ENCODE results near the gene TBCD. TPM values are rescaled to one million over a fixed set of nuclear protein-coding genes. Genes with fewer than 3 reads are reported as not detected.

TBCD gene
- polyA plus RNA-seq, 1 donor from 2014 or later: 67.2 TPM

GRCh38 chr17:82896071-82897000 lies 144.5 kb downstream of the TBCD start:
- Histone ChIP-seq H3K4me2 (ENCODE audit: low read length) (no peak overlapping the region), H2AFZ (ENCODE audit: low read depth, low read length) (no peak overlapping the region), H3K9me3 (ENCODE audit: low read length) (no peaks in the 10 kb centered on the region), H3K27ac (ENCODE audit: low read length) (no peak overlapping the region), H3K9me2 (ENCODE audit: insufficient read depth, low read length) (no peaks in the 10 kb centered on the region), H3F3A (ENCODE audit: insufficient read depth, low read length, poor library complexity, severe bottlenecking) (no peaks in the 10 kb centered on the region), H3K4me3 (ENCODE audit: low read length) (no peak overlapping the region), H3K27me3 (ENCODE audit: insufficient read depth, low read depth, low read length) (no peaks in the 10 kb centered on the region), H3K79me2 (replicated peaks; ENCODE audit: insufficient read depth, low read length) (no peaks in the 10 kb centered on the region), H3K36me3 (ENCODE audit: insufficient read depth, low read length) (peaks cover 6% of the 10 kb centered on the region), H3K9ac (ENCODE audit: low read length) (no peak overlapping the region), H4K20me1 (ENCODE audit: insufficient read depth) (no peaks in the 10 kb centered on the region)
- TF ChIP-seq TAF1 (IDR thresholded peaks at IDR 0.05; ENCODE audit: low read depth) (no peak), EZH2 (IDR thresholded peaks at IDR 0.05; ENCODE audit: borderline replicate concordance, insufficient read depth, low read length, poor library complexity, severe bottlenecking) (no peak), SMC3 (conservative IDR thresholded peaks at IDR 0.05; ENCODE audit: poor library complexity) (no peak), MXI1 (conservative IDR thresholded peaks at IDR 0.05; ENCODE audit: poor library complexity, severe bottlenecking) (no peak), EP300 (conservative IDR thresholded peaks at IDR 0.05; ENCODE audit: poor library complexity, severe bottlenecking) (no peak), CTCF (IDR thresholded peaks at IDR 0.05; ENCODE audit: poor library complexity, severe bottlenecking) (no peak), RAD21 (conservative IDR thresholded peaks at IDR 0.05) (no peak), POLR2AphosphoS5 (IDR thresholded peaks at IDR 0.05) (no peak)
- TF ChIP-seq, protein P1, sequence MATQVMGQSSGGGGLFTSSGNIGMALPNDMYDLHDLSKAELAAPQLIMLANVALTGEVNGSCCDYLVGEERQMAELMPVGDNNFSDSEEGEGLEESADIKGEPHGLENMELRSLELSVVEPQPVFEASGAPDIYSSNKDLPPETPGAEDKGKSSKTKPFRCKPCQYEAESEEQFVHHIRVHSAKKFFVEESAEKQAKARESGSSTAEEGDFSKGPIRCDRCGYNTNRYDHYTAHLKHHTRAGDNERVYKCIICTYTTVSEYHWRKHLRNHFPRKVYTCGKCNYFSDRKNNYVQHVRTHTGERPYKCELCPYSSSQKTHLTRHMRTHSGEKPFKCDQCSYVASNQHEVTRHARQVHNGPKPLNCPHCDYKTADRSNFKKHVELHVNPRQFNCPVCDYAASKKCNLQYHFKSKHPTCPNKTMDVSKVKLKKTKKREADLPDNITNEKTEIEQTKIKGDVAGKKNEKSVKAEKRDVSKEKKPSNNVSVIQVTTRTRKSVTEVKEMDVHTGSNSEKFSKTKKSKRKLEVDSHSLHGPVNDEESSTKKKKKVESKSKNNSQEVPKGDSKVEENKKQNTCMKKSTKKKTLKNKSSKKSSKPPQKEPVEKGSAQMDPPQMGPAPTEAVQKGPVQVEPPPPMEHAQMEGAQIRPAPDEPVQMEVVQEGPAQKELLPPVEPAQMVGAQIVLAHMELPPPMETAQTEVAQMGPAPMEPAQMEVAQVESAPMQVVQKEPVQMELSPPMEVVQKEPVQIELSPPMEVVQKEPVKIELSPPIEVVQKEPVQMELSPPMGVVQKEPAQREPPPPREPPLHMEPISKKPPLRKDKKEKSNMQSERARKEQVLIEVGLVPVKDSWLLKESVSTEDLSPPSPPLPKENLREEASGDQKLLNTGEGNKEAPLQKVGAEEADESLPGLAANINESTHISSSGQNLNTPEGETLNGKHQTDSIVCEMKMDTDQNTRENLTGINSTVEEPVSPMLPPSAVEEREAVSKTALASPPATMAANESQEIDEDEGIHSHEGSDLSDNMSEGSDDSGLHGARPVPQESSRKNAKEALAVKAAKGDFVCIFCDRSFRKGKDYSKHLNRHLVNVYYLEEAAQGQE (IDR thresholded peaks at IDR 0.05; ENCODE audit: borderline replicate concordance): no peak

DNA sequence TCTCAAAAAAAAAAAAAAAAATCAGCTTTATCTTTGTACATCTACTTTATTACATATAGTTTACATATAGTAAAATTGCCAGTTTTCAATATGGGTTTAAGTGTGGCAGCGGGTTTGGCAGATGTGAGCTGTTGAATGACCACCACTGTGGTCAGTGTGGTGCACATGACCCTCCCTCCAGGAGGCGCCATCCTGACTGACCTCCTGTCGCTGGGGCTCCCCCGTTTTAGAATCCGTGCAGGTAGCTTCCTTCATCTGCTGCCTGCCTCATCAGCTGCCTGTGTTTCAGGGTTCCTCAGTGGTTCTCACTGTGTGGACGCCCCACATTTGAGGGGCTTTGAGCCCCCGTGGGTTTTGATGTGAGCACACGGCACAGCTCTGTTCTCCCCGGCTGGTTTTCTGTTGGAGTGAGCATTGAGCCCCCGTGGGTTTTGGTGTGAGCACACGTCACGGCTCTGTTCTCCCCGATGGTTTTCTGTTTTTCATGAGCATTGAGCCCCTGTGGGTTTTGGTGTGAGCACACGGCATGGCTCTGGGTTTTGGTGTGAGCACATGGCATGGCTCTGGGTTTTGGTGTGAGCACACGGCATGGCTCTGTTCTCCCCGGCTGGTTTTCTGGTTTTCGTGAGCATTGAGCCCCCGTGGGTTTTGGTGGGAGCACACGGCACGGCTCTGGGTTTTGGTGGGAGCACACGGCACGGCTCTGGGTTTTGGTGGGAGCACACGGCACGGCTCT lies 145.8 kb downstream of the TBCD start:
- no peaks in the 10 kb centered on the region for H3K79me2 ChIP-seq (replicated peaks; ENCODE audit: insufficient read depth, low read length)
- H3K27ac ChIP-seq (ENCODE audit: low read length): no peak overlapping the region
- no peaks in the 10 kb centered on the region for H4K20me1 ChIP-seq (ENCODE audit: insufficient read depth)
- no peaks in the 10 kb centered on the region for H3K27me3 ChIP-seq (ENCODE audit: insufficient read depth, low read depth, low read length)
- no peaks in the 10 kb centered on the region for H3F3A ChIP-seq (ENCODE audit: insufficient read depth, low read length, poor library complexity, severe bottlenecking)
- H2AFZ ChIP-seq (ENCODE audit: low read depth, low read length): no peak overlapping the region
- peaks cover 6% of the 10 kb centered on the region for H3K36me3 ChIP-seq (ENCODE audit: insufficient read depth, low read length)
- H3K4me3 ChIP-seq (ENCODE audit: low read length): no peak overlapping the region
- H3K4me2 ChIP-seq (ENCODE audit: low read length): no peak overlapping the region
- H3K9me3 ChIP-seq (ENCODE audit: low read length): no peaks in the 10 kb centered on the region
- no peak overlapping the region for H3K9ac ChIP-seq (ENCODE audit: low read length)
- TF ChIP-seq EP300 (conservative IDR thresholded peaks at IDR 0.05; ENCODE audit: poor library complexity, severe bottlenecking) (no peak), RAD21 (conservative IDR thresholded peaks at IDR 0.05) (no peak), SMC3 (conservative IDR thresholded peaks at IDR 0.05; ENCODE audit: poor library complexity) (no peak), TAF1 (IDR thresholded peaks at IDR 0.05; ENCODE audit: low read depth) (no peak), EZH2 (IDR thresholded peaks at IDR 0.05; ENCODE audit: borderline replicate concordance, insufficient read depth, low read length, poor library complexity, severe bottlenecking) (no peak), MXI1 (conservative IDR thresholded peaks at IDR 0.05; ENCODE audit: poor library complexity, severe bottlenecking) (no peak), CTCF (IDR thresholded peaks at IDR 0.05; ENCODE audit: poor library complexity, severe bottlenecking) (no peak), POLR2AphosphoS5 (IDR thresholded peaks at IDR 0.05) (no peak)
- TF ChIP-seq, protein P1 (IDR thresholded peaks at IDR 0.05; ENCODE audit: borderline replicate concordance): no peak
- H3K9me2 ChIP-seq (ENCODE audit: insufficient read depth, low read length): no peaks in the 10 kb centered on the region

All from neural cell (in vitro differentiated cells).